Adrenal gland (tissue), 12 donors: ENCODE results near the gene TIMP3. TPM values are rescaled to one million over a fixed set of nuclear protein-coding genes. Genes with fewer than 3 reads are reported as not detected.

Experiments used
- DNase-seq, 7 donors: peaks; one replicate each; pipeline ENCODE4 v3.0.0-alpha.2; 2019 to 2020
- H3K27ac ChIP-seq, 5 donors: fragments of 200-600 bp; sonication (generic) in 4 of 5; 1 replicate in 3 of 5; 2 replicates in 2 of 5; pipeline versions ENCODE4 v1.5.1 to v1.8.0; 2016 to 2020; ENCODE audit warnings: mild to moderate bottlenecking in 1 of 5
- H3K27me3 ChIP-seq: fragments of 200-600 bp; 2 replicates; pipeline ENCODE4 v1.8.0; 2021
- H3K36me3 ChIP-seq, 2 donors: fragments of 200-600 bp; replicated peaks in 1 of 2; 1 replicate in 1 of 2; 2 replicates in 1 of 2; pipeline versions ENCODE4 v1.5.1 to v1.8.0; 2018 to 2022
- H3K4me1 ChIP-seq, 2 donors: fragments of 200-600 bp; replicated peaks in 1 of 2; 1 replicate in 1 of 2; 2 replicates in 1 of 2; pipeline versions ENCODE4 v1.5.1 to v1.8.0; 2018 to 2021
- H3K4me3 ChIP-seq, 4 donors: fragments of 200-600 bp; sonication (generic) in 3 of 4; one replicate each; pipeline ENCODE4 v1.5.1; 2016 to 2018
- H3K9me3 ChIP-seq, 3 donors: fragments of 200-600 bp; sonication (generic) in 1 of 3; replicated peaks in 1 of 3; 1 replicate in 2 of 3; 2 replicates in 1 of 3; pipeline versions ENCODE4 v1.5.1 to v1.8.0; 2016 to 2021
- POLR2A ChIP-seq, 2 donors: fragments of 450-650 bp; IDR thresholded peaks; one replicate each; pipeline ENCODE4 v1.6.1; 2017; ENCODE audit warnings: antibody characterized with exemption in 2 of 2, mild to moderate bottlenecking in 2 of 2, moderate library complexity in 1 of 2
- WGBS, 4 donors: extraction: QIAGEN DNeasy Blood & Tissue Kit in 2 of 4; methylation state at CpG; one replicate each; pipeline versions ENCODE4 v1.1.5 to v1.1.7; 2013 to 2017; 5-methylcytosine and 5-hydroxymethylcytosine counted together
- intact Hi-C, 2 donors: fragments of 100-400 bp; cut with DNase I; formaldehyde crosslinking; loops; one replicate each; pipeline versions ENCODE4 v1.14.1 to v1.15.0; 2022 to 2023
- polyA plus RNA-seq, 3 donors: library from polyadenylated mRNA; stranded (reverse); fragments of 200-250 nt in 2 of 3; fragments of 350-450 nt in 1 of 3; fragmentation: Illumina TruSeq in 1 of 3; extraction: RNeasy Lipid Tissue Mini Kit (QIAGEN cat#74804) in 1 of 3; gene quantifications; one replicate each; pipeline ENCODE4 v1.2.3, GENCODE V29; 2013 to 2014
- total RNA-seq, 9 donors: library from RNA; depleted of rRNA in 4 of 9; stranded (reverse); fragments of >200 nt in 4 of 9; fragments of 120-200 nt in 1 of 9; fragmentation: NEBNext Ultra II Directional in 1 of 9; extraction: Animal tissue kit (Norgen Biotek cat#: 25700) in 1 of 9; gene quantifications; one replicate each; pipeline versions ENCODE4 v1.1.0 to v1.2.4, GENCODE V29; 2013 to 2023
- TF ChIP-seq, protein P1 (sequence below), 6 experiments: fragments of 450-650 bp in 4 of 6; fragments of 200-600 bp in 2 of 6; sonication (generic) in 1 of 6; IDR thresholded peaks; 1 replicate in 5 of 6; 2 replicates in 1 of 6; pipeline versions ENCODE4 v1.5.1 to v1.8.0; 2016 to 2021; ENCODE audit warnings: antibody characterized with exemption in 6 of 6, mild to moderate bottlenecking in 2 of 6, moderate library complexity in 1 of 6
- donor health status: healthy with polysubstance abuse.
- donor health status: Bipolar disorder and iron deficiency.
- donor health status: DM: yes; HTN: yes; CAD: no.
- donor health status: DM: no; HTN: no; CAD: no.
- donor health status: DM: no; HTN: no; CAD: no.
- donor health status: DM: yes; HTN: yes; CAD: no.

Gene TIMP3
- total and polyA plus RNA-seq, 12 donors = 78.0 to 677 (median 334) TPM

DNA sequence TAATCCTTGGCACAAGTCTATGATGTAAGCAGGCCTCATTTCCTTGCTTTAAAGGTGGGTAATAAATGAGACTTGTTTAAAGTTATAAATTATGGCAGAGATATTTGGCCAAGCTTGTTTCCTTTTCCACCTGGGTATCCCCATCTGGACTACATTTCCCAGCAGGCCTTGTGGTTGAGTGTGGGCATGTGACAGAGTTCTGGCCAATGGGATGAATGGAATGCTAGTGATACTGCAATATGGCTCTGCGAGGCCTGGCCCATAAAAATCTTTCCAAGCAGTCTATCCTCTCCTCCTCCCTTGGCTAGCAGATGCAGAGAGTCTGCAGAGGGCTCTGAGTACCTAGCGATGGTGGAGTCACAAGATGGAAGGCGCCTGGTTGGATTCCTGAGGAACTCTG lies 102.5 kb downstream of the TIMP3 start:
- intact Hi-C loops = no loop called here
- H3K27me3 ChIP-seq = no peaks in the 10 kb centered on the region
- peaks cover 0 to 17% of the 10 kb centered on the region in 2 donors for H3K4me1 ChIP-seq
- DNase-seq = peak in 5 of 7 donors; percentile 53 to 78 (median 57)
- no peak overlapping the region for H3K4me3 ChIP-seq
- no peaks in the 10 kb centered on the region for H3K9me3 ChIP-seq
- WGBS, 4 donors = 89 to 95% (median 91%) methylated on average over 3 of the region's 3 CpGs
- H3K36me3 ChIP-seq = no peaks in the 10 kb centered on the region
- TF ChIP-seq POLR2A (IDR thresholded peaks at IDR 0.05) = no peak
- TF ChIP-seq, protein P1, sequence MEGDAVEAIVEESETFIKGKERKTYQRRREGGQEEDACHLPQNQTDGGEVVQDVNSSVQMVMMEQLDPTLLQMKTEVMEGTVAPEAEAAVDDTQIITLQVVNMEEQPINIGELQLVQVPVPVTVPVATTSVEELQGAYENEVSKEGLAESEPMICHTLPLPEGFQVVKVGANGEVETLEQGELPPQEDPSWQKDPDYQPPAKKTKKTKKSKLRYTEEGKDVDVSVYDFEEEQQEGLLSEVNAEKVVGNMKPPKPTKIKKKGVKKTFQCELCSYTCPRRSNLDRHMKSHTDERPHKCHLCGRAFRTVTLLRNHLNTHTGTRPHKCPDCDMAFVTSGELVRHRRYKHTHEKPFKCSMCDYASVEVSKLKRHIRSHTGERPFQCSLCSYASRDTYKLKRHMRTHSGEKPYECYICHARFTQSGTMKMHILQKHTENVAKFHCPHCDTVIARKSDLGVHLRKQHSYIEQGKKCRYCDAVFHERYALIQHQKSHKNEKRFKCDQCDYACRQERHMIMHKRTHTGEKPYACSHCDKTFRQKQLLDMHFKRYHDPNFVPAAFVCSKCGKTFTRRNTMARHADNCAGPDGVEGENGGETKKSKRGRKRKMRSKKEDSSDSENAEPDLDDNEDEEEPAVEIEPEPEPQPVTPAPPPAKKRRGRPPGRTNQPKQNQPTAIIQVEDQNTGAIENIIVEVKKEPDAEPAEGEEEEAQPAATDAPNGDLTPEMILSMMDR (IDR thresholded peaks at IDR 0.05) = no peak
- H3K27ac ChIP-seq = no peak overlapping the region

DNA sequence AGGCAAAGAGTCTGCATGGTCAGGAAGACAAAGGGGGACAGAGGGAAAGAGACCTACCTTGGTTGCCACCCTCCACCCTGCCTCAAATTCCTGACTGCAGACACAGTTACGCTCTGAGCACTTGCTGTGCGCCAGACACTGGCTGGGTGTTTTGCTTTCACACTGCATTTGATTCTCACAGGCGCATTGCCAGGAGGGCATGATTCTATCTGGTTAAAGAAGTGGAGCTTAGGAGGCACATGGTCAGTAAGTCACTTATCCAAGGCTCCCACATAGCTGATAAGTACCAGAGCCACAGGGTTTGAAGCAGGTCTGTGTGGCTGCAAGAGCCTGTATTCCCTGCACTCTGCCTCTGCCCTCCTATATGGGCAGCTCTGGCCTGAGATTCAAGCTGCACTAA lies 103.9 kb downstream of the TIMP3 start:
- Histone ChIP-seq H3K36me3 (no peaks in the 10 kb centered on the region), H3K4me3 (no peak overlapping the region), H3K4me1 (peaks cover 10 to 26% of the 10 kb centered on the region in 2 donors), H3K9me3 (no peaks in the 10 kb centered on the region), H3K27ac (peak overlapping the region in 2 of 5 donors; percentile 20 to 48), H3K27me3 (no peaks in the 10 kb centered on the region)
- 76 to 96% (median 93%) methylated on average over 2 to 3 of the region's 3 CpGs for WGBS, 4 donors
- intact Hi-C loops = no loop called here
- DNase-seq = peak in 6 of 7 donors; percentile 17 to 72 (median 46)
- TF ChIP-seq POLR2A (IDR thresholded peaks at IDR 0.05) = no peak
- TF ChIP-seq, protein P1 (IDR thresholded peaks at IDR 0.05) = no peak

DNA sequence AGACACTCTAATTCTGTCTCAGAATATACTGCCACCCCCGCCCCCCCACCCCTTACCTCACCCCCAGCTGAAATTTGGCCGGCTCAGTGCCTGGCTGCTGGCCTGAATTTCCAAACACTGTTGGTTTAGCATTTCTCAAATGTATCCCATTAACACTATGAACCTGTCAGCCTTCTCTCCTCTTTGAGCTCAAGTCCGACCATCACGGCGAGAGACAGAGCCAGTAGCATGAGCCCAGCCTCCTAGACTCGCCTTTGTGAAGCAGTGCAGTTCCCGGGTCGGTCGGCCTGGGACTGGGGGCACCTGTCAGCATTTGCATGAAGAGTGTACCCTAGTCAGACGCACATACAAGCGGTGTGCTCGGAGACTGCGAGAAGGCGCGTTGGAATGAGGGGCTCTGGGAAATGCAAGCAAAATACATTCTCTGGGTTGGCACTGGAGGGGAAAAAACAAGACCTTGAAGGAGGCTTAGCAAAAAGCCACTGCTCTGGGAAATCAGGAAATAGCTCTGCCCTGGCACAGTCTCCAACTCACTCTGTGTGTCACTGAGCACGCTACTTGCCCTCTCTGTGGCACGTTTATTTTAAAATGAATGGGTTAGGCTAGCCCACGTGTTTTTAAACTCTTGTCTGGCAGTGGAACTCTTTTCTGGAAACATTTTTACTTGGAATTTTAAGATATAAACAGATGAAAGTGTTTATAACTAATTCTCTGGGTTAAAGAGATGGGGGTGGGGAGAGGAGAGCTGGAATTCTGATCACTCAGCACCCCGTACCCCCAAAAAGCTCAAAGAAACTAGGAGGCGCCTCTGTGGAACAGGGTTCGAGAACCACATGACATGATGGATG lies 108.3 kb downstream of the TIMP3 start:
- peak in 5 of 7 donors; percentile 20 to 51 (median 44) for DNase-seq
- no peaks in the 10 kb centered on the region for H3K9me3 ChIP-seq
- no peak overlapping the region for H3K4me3 ChIP-seq
- H3K27me3 ChIP-seq = no peaks in the 10 kb centered on the region
- WGBS, 4 donors = 51 to 62% (median 55%) methylated on average over 21 of the region's 21 CpGs
- H3K27ac ChIP-seq = peak overlapping the region in 2 of 5 donors; percentile 21 to 63
- intact Hi-C loops = no loop called here
- peaks cover 15 to 29% of the 10 kb centered on the region in 2 donors for H3K4me1 ChIP-seq
- no peaks in the 10 kb centered on the region for H3K36me3 ChIP-seq
- TF ChIP-seq, protein P1 (IDR thresholded peaks at IDR 0.05) = no peak
- TF ChIP-seq POLR2A (IDR thresholded peaks at IDR 0.05) = no peak

DNA sequence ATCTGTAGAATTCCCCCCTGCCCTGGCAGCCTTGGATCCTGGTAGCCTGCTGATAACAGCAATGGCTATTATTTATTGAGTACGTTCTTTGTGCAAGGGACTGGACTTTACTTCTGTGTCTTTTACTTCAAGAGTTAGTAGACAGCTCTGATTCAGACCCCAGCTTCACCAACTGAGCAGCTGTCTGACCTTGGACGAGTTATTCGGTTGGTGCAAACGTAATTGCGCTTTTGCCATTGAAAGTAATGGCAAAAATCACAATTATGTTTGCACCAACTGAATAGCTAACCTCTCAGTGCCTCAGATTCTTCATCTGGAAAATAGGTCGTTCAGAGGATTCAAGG lies 108.9 kb downstream of the TIMP3 start:
- Histone ChIP-seq H3K36me3 (no peaks in the 10 kb centered on the region), H3K9me3 (no peaks in the 10 kb centered on the region), H3K27me3 (no peaks in the 10 kb centered on the region), H3K4me1 (peaks cover 15 to 23% of the 10 kb centered on the region in 2 donors), H3K27ac (peak overlapping the region in 2 of 5 donors; percentile 21 to 63), H3K4me3 (no peak overlapping the region)
- 33 to 49% (median 41%) methylated on average over 6 of the region's 6 CpGs for WGBS, 4 donors
- peak in 6 of 7 donors; percentile 32 to 71 (median 56) for DNase-seq
- intact Hi-C loops = no loop called here
- TF ChIP-seq, protein P1 (IDR thresholded peaks at IDR 0.05) = no peak
- no peak for TF ChIP-seq POLR2A (IDR thresholded peaks at IDR 0.05)
